Cardiac muscle cell (in vitro differentiated cells and primary cell): ENCODE measurements around the gene NT5DC4. TPM values are rescaled to one million over a fixed set of nuclear protein-coding genes. Genes with fewer than 3 reads are reported as not detected.

ENCODE experiments used
- DNase-seq, 2 donors: peaks; one replicate each; pipeline versions ENCODE4 v3.0.0 to v3.0.0-alpha.2; 2010 to 2017; ENCODE audit warnings: low read depth in 1 of 2, low spot score in 1 of 2
- H3K27ac ChIP-seq: fragments of 200-600 bp; sonication (generic); 2 replicates; pipeline ENCODE4 v1.5.1; 2016
- H3K27me3 ChIP-seq: fragments of 200-600 bp; sonication (generic); 2 replicates; pipeline ENCODE4 v1.6.0; 2016; ENCODE audit warnings: control low read depth
- H3K36me3 ChIP-seq: fragments of 200-600 bp; sonication (generic); 2 replicates; pipeline ENCODE4 v1.5.1; 2016; ENCODE audit warnings: control low read depth
- H3K4me1 ChIP-seq: fragments of 200-600 bp; sonication (generic); 2 replicates; pipeline ENCODE4 v1.8.1; 2017; ENCODE audit warnings: low read depth, mild to moderate bottlenecking, mixed run types
- H3K4me3 ChIP-seq: fragments of 200-600 bp; sonication (generic); 2 replicates; pipeline ENCODE4 v1.5.1; 2016; ENCODE audit warnings: mild to moderate bottlenecking
- H3K9me3 ChIP-seq: fragments of 200-600 bp; sonication (generic); 2 replicates; pipeline ENCODE4 v1.5.1; 2017; ENCODE audit warnings: low read depth, mild to moderate bottlenecking, control low read depth
- polyA plus RNA-seq: library from polyadenylated mRNA; unstranded; fragments of >200 nt; fragmentation: Nextera tagmentation; extraction: Ambion mirVana; gene quantifications from 2 replicates; pipeline ENCODE4 v1.2.1, GENCODE V29; 2016
- total RNA-seq: library from RNA; depleted of rRNA; stranded (reverse); fragments of >200 nt; gene quantifications from 2 replicates; pipeline ENCODE4 v1.2.3, GENCODE V29; 2016
- TF ChIP-seq, protein P1 (sequence below): IDR thresholded peaks from 2 replicates; pipeline ENCODE4 v1.5.1; 2012; ENCODE audit warnings: low read depth, mild to moderate bottlenecking, low read length

Gene NT5DC4
- total and polyA plus RNA-seq, 2 experiments from 2014 or later = not detected

DNA sequence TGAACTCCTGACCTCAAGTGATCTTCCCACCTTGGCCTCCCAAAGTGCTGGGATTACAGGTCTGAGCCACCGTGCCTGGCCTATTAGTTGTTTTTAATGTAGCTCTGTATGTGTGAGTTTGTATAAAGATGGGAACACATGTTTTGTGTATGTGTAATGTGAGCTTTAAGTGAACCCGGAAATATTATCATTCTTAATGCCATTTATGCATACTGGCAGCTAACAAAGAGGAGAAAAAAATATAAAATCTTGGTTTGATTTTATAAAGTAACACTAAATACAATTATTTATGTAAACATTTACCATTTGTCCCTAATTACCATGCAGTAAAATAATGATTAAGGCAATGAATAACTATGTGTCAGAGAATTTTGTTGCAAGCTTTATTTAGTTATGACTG lies 52.7 kb downstream of the NT5DC4 start:
- Histone ChIP-seq H3K27ac (no peak overlapping the region), H3K4me1 (no peaks in the 10 kb centered on the region), H3K36me3 (no peaks in the 10 kb centered on the region), H3K27me3 (no peaks in the 10 kb centered on the region), H3K9me3 (no peaks in the 10 kb centered on the region), H3K4me3 (no peak overlapping the region)
- TF ChIP-seq, protein P1, sequence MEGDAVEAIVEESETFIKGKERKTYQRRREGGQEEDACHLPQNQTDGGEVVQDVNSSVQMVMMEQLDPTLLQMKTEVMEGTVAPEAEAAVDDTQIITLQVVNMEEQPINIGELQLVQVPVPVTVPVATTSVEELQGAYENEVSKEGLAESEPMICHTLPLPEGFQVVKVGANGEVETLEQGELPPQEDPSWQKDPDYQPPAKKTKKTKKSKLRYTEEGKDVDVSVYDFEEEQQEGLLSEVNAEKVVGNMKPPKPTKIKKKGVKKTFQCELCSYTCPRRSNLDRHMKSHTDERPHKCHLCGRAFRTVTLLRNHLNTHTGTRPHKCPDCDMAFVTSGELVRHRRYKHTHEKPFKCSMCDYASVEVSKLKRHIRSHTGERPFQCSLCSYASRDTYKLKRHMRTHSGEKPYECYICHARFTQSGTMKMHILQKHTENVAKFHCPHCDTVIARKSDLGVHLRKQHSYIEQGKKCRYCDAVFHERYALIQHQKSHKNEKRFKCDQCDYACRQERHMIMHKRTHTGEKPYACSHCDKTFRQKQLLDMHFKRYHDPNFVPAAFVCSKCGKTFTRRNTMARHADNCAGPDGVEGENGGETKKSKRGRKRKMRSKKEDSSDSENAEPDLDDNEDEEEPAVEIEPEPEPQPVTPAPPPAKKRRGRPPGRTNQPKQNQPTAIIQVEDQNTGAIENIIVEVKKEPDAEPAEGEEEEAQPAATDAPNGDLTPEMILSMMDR = no peak
- DNase-seq = no peak

DNA sequence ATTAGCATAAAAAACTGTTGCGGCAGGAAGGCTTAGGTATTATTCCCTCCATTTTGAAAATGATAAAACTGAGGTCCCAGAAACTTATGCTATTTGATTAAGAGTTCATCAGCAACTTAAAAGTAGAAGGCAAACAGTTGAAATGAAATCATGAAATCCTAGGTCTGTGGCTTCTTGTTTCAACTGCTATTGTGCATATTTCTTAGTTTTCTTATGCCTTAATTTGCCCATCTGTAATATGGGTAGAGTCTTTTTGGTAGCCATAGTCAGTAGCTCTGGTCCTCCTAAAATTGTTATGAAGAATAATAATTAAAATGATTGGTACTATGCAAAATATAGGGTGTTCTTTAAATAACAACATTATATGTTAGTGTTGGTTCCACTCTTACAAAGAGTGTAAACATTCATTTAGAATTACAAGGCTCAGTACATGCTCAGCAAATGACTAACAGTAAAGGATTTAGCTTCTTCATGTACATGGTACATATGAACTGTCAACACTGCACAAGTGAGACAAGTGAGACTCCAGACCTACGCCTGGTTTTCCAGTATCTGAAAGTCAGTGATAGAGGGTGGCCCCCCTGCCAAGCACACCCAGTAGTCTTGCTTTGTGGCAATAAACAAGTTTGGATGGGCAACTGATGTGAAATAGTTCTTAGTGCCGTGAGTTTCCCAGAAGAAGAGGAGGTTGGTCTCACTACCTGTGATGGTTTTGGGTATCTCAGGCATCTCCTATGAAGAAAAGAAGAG lies 53.9 kb downstream of the NT5DC4 start:
- Histone ChIP-seq H3K27me3 (no peaks in the 10 kb centered on the region), H3K36me3 (no peaks in the 10 kb centered on the region), H3K9me3 (no peaks in the 10 kb centered on the region), H3K4me1 (no peaks in the 10 kb centered on the region), H3K27ac (no peak overlapping the region), H3K4me3 (no peak overlapping the region)
- TF ChIP-seq, protein P1 = no peak
- peak in 1 of 2 donors; percentile 5 for DNase-seq

DNA sequence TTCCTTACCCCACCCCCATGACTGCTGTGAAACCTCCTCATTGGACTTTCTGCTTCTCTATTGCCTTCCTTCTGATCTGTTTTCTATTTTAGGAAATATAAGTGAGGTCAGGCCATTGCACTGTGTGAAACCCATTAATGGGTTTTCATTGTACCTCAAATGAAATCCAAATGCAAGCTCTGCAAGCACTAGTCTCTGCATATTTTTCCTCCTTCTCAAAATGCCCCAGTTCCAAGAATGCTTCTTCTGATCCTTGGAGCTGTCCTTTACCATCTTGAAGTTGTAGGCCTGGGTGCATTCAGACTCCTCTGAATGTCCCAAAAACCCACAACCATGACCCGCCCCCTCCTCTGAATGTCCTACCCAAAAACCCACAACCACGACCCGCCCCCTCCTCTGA lies 55.3 kb downstream of the NT5DC4 start:
- Histone ChIP-seq H3K27ac (no peak overlapping the region), H3K27me3 (no peaks in the 10 kb centered on the region), H3K36me3 (no peaks in the 10 kb centered on the region), H3K4me1 (no peaks in the 10 kb centered on the region), H3K4me3 (no peak overlapping the region), H3K9me3 (no peaks in the 10 kb centered on the region)
- DNase-seq = no peak
- TF ChIP-seq, protein P1 = no peak

DNA sequence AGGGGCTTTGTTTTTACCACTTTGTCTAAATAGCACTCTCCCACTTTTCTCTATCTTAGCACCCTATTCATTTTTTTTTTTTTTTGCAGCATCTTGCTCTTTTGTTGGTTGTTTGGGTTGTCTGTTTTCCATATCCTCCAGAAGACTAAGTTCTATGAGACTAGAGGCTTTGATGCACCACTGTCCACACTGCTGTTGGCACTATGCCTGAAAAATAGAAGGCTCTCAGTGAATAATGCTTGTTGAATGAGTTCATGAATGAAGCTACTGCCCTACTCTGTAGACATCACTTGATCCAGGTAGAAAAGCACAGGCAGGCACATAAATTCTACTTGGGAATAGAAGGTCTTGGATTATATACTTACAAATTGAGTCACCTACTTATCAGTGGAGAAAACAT lies 56.2 kb downstream of the NT5DC4 start:
- no peak for DNase-seq
- H3K36me3 ChIP-seq = no peaks in the 10 kb centered on the region
- H3K27ac ChIP-seq = no peak overlapping the region
- TF ChIP-seq, protein P1 = no peak
- no peaks in the 10 kb centered on the region for H3K4me1 ChIP-seq
- no peak overlapping the region for H3K4me3 ChIP-seq
- no peaks in the 10 kb centered on the region for H3K27me3 ChIP-seq
- no peaks in the 10 kb centered on the region for H3K9me3 ChIP-seq

DNA sequence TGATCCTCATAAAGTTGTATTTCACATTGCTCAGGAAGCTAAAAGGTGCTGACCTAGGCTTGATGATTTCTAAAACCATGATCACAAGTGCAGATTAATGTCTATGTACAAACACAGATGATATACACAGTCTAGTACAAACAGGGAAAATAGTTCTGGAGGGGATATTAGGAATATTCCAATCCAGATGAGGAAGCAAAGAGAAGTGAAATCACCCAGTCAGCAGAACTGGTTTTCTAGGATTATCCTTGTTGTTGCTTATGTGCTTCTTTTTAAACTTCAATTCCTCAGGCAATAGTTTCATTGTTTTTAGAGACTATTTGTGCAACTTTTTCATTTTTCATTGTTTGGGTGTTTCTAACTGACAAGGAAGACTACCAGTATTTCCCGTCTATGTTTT lies 58.8 kb downstream of the NT5DC4 start:
- Histone ChIP-seq H3K27ac (no peak overlapping the region), H3K9me3 (no peaks in the 10 kb centered on the region), H3K4me3 (no peak overlapping the region), H3K27me3 (no peaks in the 10 kb centered on the region), H3K36me3 (no peaks in the 10 kb centered on the region), H3K4me1 (no peaks in the 10 kb centered on the region)
- TF ChIP-seq, protein P1 = no peak
- no peak for DNase-seq
